GM23248 (cell line): ENCODE data around the gene ALPK3.

Experiments used
- EZH2 ChIP-seq: fragments of 200-600 bp; sonication (generic); IDR thresholded peaks from 2 replicates; pipeline ENCODE4 v1.6.1; 2018; ENCODE audit warnings: antibody characterized with exemption, mild to moderate bottlenecking; ENCODE audit not compliant: insufficient read depth, poor library complexity, severe bottlenecking
- EZH2phosphoT487 ChIP-seq: fragments of 200-600 bp; sonication (generic); IDR thresholded peaks from 2 replicates; pipeline ENCODE4 v1.6.1; 2018; ENCODE audit warnings: antibody characterized with exemption, moderate library complexity, mild to moderate bottlenecking, low read depth; ENCODE audit not compliant: insufficient read depth

DNA sequence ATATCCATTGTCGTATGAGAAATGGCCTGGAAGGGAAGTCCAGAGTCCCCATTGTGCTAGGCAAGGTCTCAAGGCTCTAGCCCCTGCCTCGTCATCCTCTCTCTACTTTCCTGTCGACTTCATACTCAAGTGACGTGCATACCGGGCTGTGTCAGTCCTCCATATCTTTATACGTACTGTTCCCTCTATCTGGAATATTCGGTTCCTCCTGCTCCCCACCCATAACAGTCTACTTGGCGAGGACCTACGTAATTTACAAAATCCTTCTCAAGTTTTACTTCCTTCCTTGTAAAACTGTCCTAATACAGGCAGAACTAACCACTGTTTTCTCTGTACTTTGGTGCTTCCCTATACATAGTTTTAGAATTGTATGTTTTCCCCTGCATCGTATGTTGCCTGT is 2.2 kb upstream of the ALPK3 start:
- TF ChIP-seq EZH2: no peak
- no peak for TF ChIP-seq EZH2phosphoT487
